Measurements from ENCODE around the gene FAM53A. TPM values are rescaled to one million over a fixed set of nuclear protein-coding genes. Genes with fewer than 3 reads are reported as not detected.

Gene FAM53A
- total and polyA plus RNA-seq, 2 of the 13 experiments (the other 11 are each of a cell fraction or from before 2014, with no cell fraction given), result 0.48 to 1.1 TPM

- TF ChIP-seq POGK (CRISPR knock-in tag; conservative IDR thresholded peaks at IDR 0.05) (no peak), RAD51 (IDR thresholded peaks at IDR 0.05; ENCODE audit: borderline replicate concordance) (no peak), ZBTB46 (CRISPR knock-in tag; IDR thresholded peaks at IDR 0.05; ENCODE audit: borderline replicate concordance) (no peak), ZNF382 (CRISPR knock-in tag; IDR thresholded peaks at IDR 0.05; ENCODE audit: borderline replicate concordance) (no peak), ZNF710 (CRISPR knock-in tag; IDR thresholded peaks at IDR 0.05; ENCODE audit: borderline replicate concordance) (no peak), SNAPC2 (CRISPR knock-in tag; IDR thresholded peaks at IDR 0.05) (no peak), ZFAT (CRISPR knock-in tag; conservative IDR thresholded peaks at IDR 0.05) (no peak), TMF1 (CRISPR knock-in tag; IDR thresholded peaks at IDR 0.05; ENCODE audit: low read depth) (no peak), ZNF20 (CRISPR knock-in tag; IDR thresholded peaks at IDR 0.05) (no peak), GATAD1 (CRISPR knock-in tag; IDR thresholded peaks at IDR 0.05) (no peak), THRA (CRISPR knock-in tag; IDR thresholded peaks at IDR 0.05; ENCODE audit: borderline replicate concordance) (no peak), CENPBD1 (CRISPR knock-in tag; IDR thresholded peaks at IDR 0.05; ENCODE audit: borderline replicate concordance, low read depth) (no peak), ZNF121 (CRISPR knock-in tag; IDR thresholded peaks at IDR 0.05) (no peak), ZZZ3 (CRISPR knock-in tag; IDR thresholded peaks at IDR 0.05; ENCODE audit: borderline replicate concordance) (no peak)
- TF ChIP-seq, protein P1, sequence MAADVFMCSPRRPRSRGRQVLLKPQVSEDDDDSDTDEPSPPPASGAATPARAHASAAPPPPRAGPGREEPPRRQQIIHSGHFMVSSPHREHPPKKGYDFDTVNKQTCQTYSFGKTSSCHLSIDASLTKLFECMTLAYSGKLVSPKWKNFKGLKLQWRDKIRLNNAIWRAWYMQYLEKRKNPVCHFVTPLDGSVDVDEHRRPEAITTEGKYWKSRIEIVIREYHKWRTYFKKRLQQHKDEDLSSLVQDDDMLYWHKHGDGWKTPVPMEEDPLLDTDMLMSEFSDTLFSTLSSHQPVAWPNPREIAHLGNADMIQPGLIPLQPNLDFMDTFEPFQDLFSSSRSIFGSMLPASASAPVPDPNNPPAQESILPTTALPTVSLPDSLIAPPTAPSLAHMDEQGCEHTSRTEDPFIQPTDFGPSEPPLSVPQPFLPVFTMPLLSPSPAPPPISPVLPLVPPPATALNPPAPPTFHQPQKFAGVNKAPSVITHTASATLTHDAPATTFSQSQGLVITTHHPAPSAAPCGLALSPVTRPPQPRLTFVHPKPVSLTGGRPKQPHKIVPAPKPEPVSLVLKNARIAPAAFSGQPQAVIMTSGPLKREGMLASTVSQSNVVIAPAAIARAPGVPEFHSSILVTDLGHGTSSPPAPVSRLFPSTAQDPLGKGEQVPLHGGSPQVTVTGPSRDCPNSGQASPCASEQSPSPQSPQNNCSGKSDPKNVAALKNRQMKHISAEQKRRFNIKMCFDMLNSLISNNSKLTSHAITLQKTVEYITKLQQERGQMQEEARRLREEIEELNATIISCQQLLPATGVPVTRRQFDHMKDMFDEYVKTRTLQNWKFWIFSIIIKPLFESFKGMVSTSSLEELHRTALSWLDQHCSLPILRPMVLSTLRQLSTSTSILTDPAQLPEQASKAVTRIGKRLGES (CRISPR knock-in tag; IDR thresholded peaks at IDR 0.05; ENCODE audit: borderline replicate concordance), result no peak
These were observed at the start of gene FAM53A (continued) for GRCh38 chr4:1683736-1684505.

Measured in HepG2 (cell line).